CD4-positive, alpha-beta T cell treated with Interferon gamma for 1 hour (primary cell): ENCODE measurements around the gene TBC1D5.

ENCODE experiments used
- DNase-seq: peaks from one replicate; pipeline ENCODE4 v3.0.0-alpha.2; 2020

The TBC1D5 gene

GRCh38 chr3:17583530-17583929 lies 158.9 kb downstream of the TBC1D5 start:
- DNase-seq: no peak

- DNase-seq: no peak
Observed at GRCh38 chr3:17581421-17582080, 160.9 kb downstream of the TBC1D5 start.

GRCh38 chr3:17580901-17581300 lies 161.5 kb downstream of the TBC1D5 start:
- no peak for DNase-seq

GRCh38 chr3:17579289-17580031 lies 163.0 kb downstream of the TBC1D5 start:
- DNase-seq: no peak

GRCh38 chr3:17577796-17578520 lies 164.5 kb downstream of the TBC1D5 start:
- no peak for DNase-seq

- no peak for DNase-seq
Observed at GRCh38 chr3:17573396-17573795, 169.0 kb downstream of the TBC1D5 start.

- no peak for DNase-seq
Observed at GRCh38 chr3:17571686-17572085, 170.7 kb downstream of the TBC1D5 start.

- DNase-seq: no peak
Observed at GRCh38 chr3:17562845-17563244, 179.6 kb downstream of the TBC1D5 start.

GRCh38 chr3:17558565-17558964 lies 183.9 kb downstream of the TBC1D5 start:
- no peak for DNase-seq

GRCh38 chr3:17557749-17558463 lies 184.5 kb downstream of the TBC1D5 start:
- no peak for DNase-seq

- no peak for DNase-seq
Observed at GRCh38 chr3:17555525-17555924, 186.9 kb downstream of the TBC1D5 start.

GRCh38 chr3:17554078-17554477 lies 188.4 kb downstream of the TBC1D5 start:
- DNase-seq: no peak

GRCh38 chr3:17553080-17553479 lies 189.4 kb downstream of the TBC1D5 start:
- DNase-seq: no peak

GRCh38 chr3:17552351-17552750 lies 190.1 kb downstream of the TBC1D5 start:
- DNase-seq: no peak

- DNase-seq: no peak
Observed at GRCh38 chr3:17551895-17552294, 190.5 kb downstream of the TBC1D5 start.

- no peak for DNase-seq
Observed at GRCh38 chr3:17551333-17551732, 191.1 kb downstream of the TBC1D5 start.

GRCh38 chr3:17550624-17551023 lies 191.8 kb downstream of the TBC1D5 start:
- DNase-seq: no peak

GRCh38 chr3:17546500-17547255 lies 195.8 kb downstream of the TBC1D5 start:
- no peak for DNase-seq

GRCh38 chr3:17544632-17545031 lies 197.8 kb downstream of the TBC1D5 start:
- DNase-seq: no peak

- no peak for DNase-seq
Observed at GRCh38 chr3:17542591-17542990, 199.8 kb downstream of the TBC1D5 start.

GRCh38 chr3:17539436-17539835 lies 203.0 kb downstream of the TBC1D5 start:
- no peak for DNase-seq

GRCh38 chr3:17535274-17535673 lies 207.2 kb downstream of the TBC1D5 start:
- DNase-seq: no peak
